Thoracic aorta (tissue), 2 donors: ENCODE results near the gene FILIP1. TPM values are rescaled to one million over a fixed set of nuclear protein-coding genes. Genes with fewer than 3 reads are reported as not detected.

Source experiments
- ATAC-seq: fragments of 150-250 bp; one replicate; pipeline ENCODE4 v1.8.0; 2017; ENCODE audit warnings: low read depth; ENCODE audit not compliant: insufficient number of reproducible peaks, low FRiP score
- DNase-seq: peaks from one replicate; pipeline ENCODE4 v3.0.0-alpha.2; 2020; ENCODE audit warnings: low spot score
- H3K27ac ChIP-seq, 2 donors: fragments of 200-600 bp; sonication (generic); 1 replicate in 1 of 2; 2 replicates in 1 of 2; pipeline ENCODE4 v1.5.1; 2016; ENCODE audit warnings: mild to moderate bottlenecking in 2 of 2, moderate library complexity in 2 of 2
- H3K27me3 ChIP-seq: fragments of 200-600 bp; sonication (generic); replicated peaks from 2 replicates; pipeline ENCODE4 v1.6.0; 2016; ENCODE audit warnings: mild to moderate bottlenecking; ENCODE audit not compliant: insufficient read depth
- H3K36me3 ChIP-seq: fragments of 200-600 bp; sonication (generic); one replicate; pipeline ENCODE4 v1.5.1; 2016
- H3K4me1 ChIP-seq, 2 donors: fragments of 200-600 bp; sonication (generic); 1 replicate in 1 of 2; 2 replicates in 1 of 2; pipeline versions ENCODE4 v1.5.1 to v1.6.0; 2016; ENCODE audit warnings: low read depth in 2 of 2, mild to moderate bottlenecking in 1 of 2; ENCODE audit not compliant: control insufficient read depth in 1 of 2
- H3K4me3 ChIP-seq: fragments of 200-600 bp; sonication (generic); 2 replicates; pipeline ENCODE4 v1.5.1; 2016; ENCODE audit warnings: mild to moderate bottlenecking
- H3K9me3 ChIP-seq: fragments of 200-600 bp; sonication (generic); 2 replicates; pipeline ENCODE4 v1.5.1; 2016
- CTCF ChIP-seq: fragments of 200-600 bp; sonication (generic); IDR thresholded peaks from one replicate; pipeline ENCODE4 v1.5.1; 2019; ENCODE audit warnings: antibody characterized with exemption
- total RNA-seq, 2 donors: library from RNA; depleted of rRNA; stranded (reverse); fragments of >200 nt; gene quantifications; one replicate each; pipeline versions ENCODE4 v1.1.0 to v1.2.3, GENCODE V29; 2016

The FILIP1 gene
- total RNA-seq, 2 donors from 2014 or later = 23.4 to 43.8 TPM

GRCh38 chr6:75379536-75379935 lies 114.1 kb downstream of the FILIP1 start:
- Histone ChIP-seq H3K27me3 (no peaks in the 10 kb centered on the region), H3K9me3 (no peaks in the 10 kb centered on the region), H3K27ac (no peak overlapping the region), H3K36me3 (no peaks in the 10 kb centered on the region), H3K4me1 (peaks cover 0 to 23% of the 10 kb centered on the region in 2 donors), H3K4me3 (no peak overlapping the region)
- no peak for ATAC-seq
- no peak for TF ChIP-seq CTCF
- DNase-seq = no peak

- Histone ChIP-seq H3K4me3 (no peak overlapping the region), H3K36me3 (no peaks in the 10 kb centered on the region), H3K27ac (no peak overlapping the region), H3K4me1 (peaks cover 0 to 29% of the 10 kb centered on the region in 2 donors), H3K9me3 (no peaks in the 10 kb centered on the region), H3K27me3 (no peaks in the 10 kb centered on the region)
- no peak for ATAC-seq
- DNase-seq = no peak
- TF ChIP-seq CTCF = no peak
Observed at GRCh38 chr6:75378101-75378500, 115.5 kb downstream of the FILIP1 start.

- TF ChIP-seq CTCF = no peak
- no peaks in the 10 kb centered on the region for H3K36me3 ChIP-seq
- no peak overlapping the region for H3K27ac ChIP-seq
- H3K9me3 ChIP-seq = no peaks in the 10 kb centered on the region
- ATAC-seq (no peak), DNase-seq (no peak)
- H3K4me1 ChIP-seq = peaks cover 0 to 25% of the 10 kb centered on the region in 2 donors
- no peak overlapping the region for H3K4me3 ChIP-seq
- no peaks in the 10 kb centered on the region for H3K27me3 ChIP-seq
Observed at GRCh38 chr6:75377386-75377785, 116.2 kb downstream of the FILIP1 start.

- H3K4me3 ChIP-seq = no peak overlapping the region
- no peak overlapping the region for H3K27ac ChIP-seq
- ATAC-seq (no peak), DNase-seq (no peak)
- H3K4me1 ChIP-seq = peaks cover 0 to 19% of the 10 kb centered on the region in 2 donors
- H3K9me3 ChIP-seq = no peaks in the 10 kb centered on the region
- TF ChIP-seq CTCF = no peak
- H3K36me3 ChIP-seq = no peaks in the 10 kb centered on the region
- no peaks in the 10 kb centered on the region for H3K27me3 ChIP-seq
Observed at GRCh38 chr6:75376347-75377024, 117.1 kb downstream of the FILIP1 start.

- DNase-seq (no peak), ATAC-seq (no peak)
- Histone ChIP-seq H3K4me1 (peaks cover 3 to 22% of the 10 kb centered on the region in 2 donors), H3K4me3 (no peak overlapping the region), H3K27me3 (no peaks in the 10 kb centered on the region), H3K27ac (no peak overlapping the region), H3K36me3 (no peaks in the 10 kb centered on the region), H3K9me3 (no peaks in the 10 kb centered on the region)
- TF ChIP-seq CTCF = no peak
Observed at GRCh38 chr6:75374961-75375400, 118.6 kb downstream of the FILIP1 start.
